Kidney (tissue), 14 donors: Measurements from ENCODE around the gene CLMN. TPM values are rescaled to one million over a fixed set of nuclear protein-coding genes. Genes with fewer than 3 reads are reported as not detected.

Experiments
- DNase-seq, 5 donors: peaks; one replicate each; pipeline ENCODE4 v3.0.0-alpha.2; 2013 to 2020
- FAIRE-seq: peaks from 2 replicates; lab custom pipeline; 2012; peaks lifted over from hg19 to GRCh38; lab: Jason Lieb, UNC
- H3K27ac ChIP-seq, 2 donors: one replicate each; pipeline ENCODE4 v1.7.0; 2013; ENCODE audit warnings: low read depth in 2 of 2, low read length in 2 of 2, inconsistent platforms in 1 of 2
- H3K27me3 ChIP-seq: one replicate; pipeline ENCODE4 v1.7.1; 2013; ENCODE audit warnings: low read length, inconsistent platforms; ENCODE audit not compliant: control insufficient read depth, insufficient read depth
- H3K36me3 ChIP-seq, 3 donors: one replicate each; pipeline versions ENCODE4 v1.7.0 to v1.7.1; 2013; ENCODE audit warnings: low read length in 3 of 3, control low read depth in 1 of 3, inconsistent platforms in 1 of 3; ENCODE audit not compliant: insufficient read depth in 3 of 3, control insufficient read depth in 2 of 3
- H3K4me1 ChIP-seq, 3 donors: one replicate each; pipeline versions ENCODE4 v1.7.0 to v1.7.1; 2013; ENCODE audit warnings: low read length in 3 of 3, inconsistent platforms in 1 of 3, low read depth in 1 of 3; ENCODE audit not compliant: control insufficient read depth in 2 of 3, insufficient read depth in 2 of 3
- H3K4me3 ChIP-seq, 3 donors: one replicate each; pipeline versions ENCODE4 v1.7.0 to v1.8.1; 2013; ENCODE audit warnings: low read length in 3 of 3, control low read depth in 1 of 3, inconsistent platforms in 1 of 3
- H3K9ac ChIP-seq, 3 donors: one replicate each; pipeline versions ENCODE4 v1.7.0 to v1.7.1; 2013; ENCODE audit warnings: low read length in 3 of 3, control low read depth in 1 of 3, inconsistent platforms in 1 of 3
- H3K9me3 ChIP-seq, 3 donors: one replicate each; pipeline versions ENCODE4 v1.7.0 to v1.7.1; 2013; ENCODE audit warnings: low read length in 3 of 3, control low read depth in 1 of 3, inconsistent platforms in 1 of 3; ENCODE audit not compliant: control insufficient read depth in 2 of 3, insufficient read depth in 1 of 3
- CTCF ChIP-seq: IDR thresholded peaks from 3 replicates; pipeline ENCODE4 v1.5.1; 2012; ENCODE audit warnings: mild to moderate bottlenecking, moderate library complexity, borderline replicate concordance; ENCODE audit not compliant: insufficient read depth; ENCODE audit errors: extremely low read depth
- intact Hi-C: fragments of 100-400 bp; cut with DNase I; formaldehyde crosslinking; loops from one replicate; pipeline ENCODE4 v1.11.1; 2022
- polyA plus RNA-seq: library from polyadenylated mRNA; stranded (reverse); fragments of 350-450 nt; fragmentation: Illumina TruSeq; extraction: RNeasy Lipid Tissue Mini Kit (QIAGEN cat#74804); gene quantifications from one replicate; pipeline ENCODE4 v1.2.3, GENCODE V29; 2014; ENCODE audit warnings: low read depth, low replicate concordance; ENCODE audit not compliant: insufficient read depth
- total RNA-seq: library from RNA; stranded (reverse); fragmentation: NEBNext Ultra II Directional; extraction: Animal tissue kit (Norgen Biotek cat#: 25700); gene quantifications from one replicate; pipeline ENCODE4 v1.2.1, GENCODE V29; 2021
- donor health status: control.
- donor health status: control.
- donor health status: control.
- donor health status: control.
- donor health status: control.
- donor health status: DM: yes; HTN: yes; CAD: no.
- donor health status: Normal renal cell carcinoma (clear cell type).

The CLMN gene
- total and polyA plus RNA-seq, 2 donors from 2014 or later, result 33.1 to 151 TPM

- intact Hi-C loops, result no loop called here
- Histone ChIP-seq H3K27ac (no peak overlapping the region), H3K9me3 (no peaks in the 10 kb centered on the region), H3K4me3 (no peak overlapping the region), H3K4me1 (peaks cover 0 to 6% (median 3%) of the 10 kb centered on the region in 3 donors), H3K27me3 (no peaks in the 10 kb centered on the region), H3K9ac (no peak overlapping the region), H3K36me3 (peaks cover 0 to 26% (median 6%) of the 10 kb centered on the region in 3 donors)
- no peak for FAIRE-seq
- DNase-seq, result no peak
- no peak for TF ChIP-seq CTCF
Measured at GRCh38 chr14:95192311-95192710, 127.4 kb downstream of the CLMN start.

DNA sequence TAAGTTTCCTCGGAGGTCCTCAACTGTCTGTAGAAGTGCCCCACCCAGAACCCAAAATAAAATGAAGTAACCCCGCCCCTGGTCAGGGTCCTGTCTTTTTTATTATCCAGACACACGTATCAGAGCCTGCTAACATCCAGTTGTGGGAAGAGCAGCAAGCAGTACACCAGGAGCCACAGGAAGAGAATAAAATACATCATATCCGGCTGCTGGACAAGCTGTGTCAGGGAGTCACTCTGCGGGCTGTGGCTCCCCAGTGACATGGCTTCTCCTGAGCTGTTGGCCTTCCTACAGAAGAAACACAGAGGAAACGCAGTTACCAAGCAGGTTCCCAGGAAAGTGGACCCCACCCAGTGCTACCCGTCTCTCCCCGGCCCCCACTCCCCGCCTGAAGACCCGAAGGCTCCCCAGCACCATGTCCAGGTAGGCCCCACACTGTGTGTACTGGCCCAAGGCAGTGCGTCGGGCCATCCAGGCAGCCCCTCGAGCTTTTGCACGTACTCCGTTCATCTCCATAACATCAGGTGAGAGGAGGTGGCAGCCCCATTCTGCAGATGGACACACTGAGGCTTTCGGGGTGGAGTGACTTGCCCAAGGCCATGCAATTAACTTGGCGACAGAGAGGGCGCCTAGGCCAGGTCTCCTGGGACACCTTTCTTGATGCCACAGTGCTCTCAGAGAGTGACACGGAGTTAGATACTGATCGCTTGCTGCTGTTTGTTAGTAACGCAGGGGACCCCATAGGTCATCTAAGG is 128.1 kb downstream of the CLMN start:
- Histone ChIP-seq H3K9me3 (no peaks in the 10 kb centered on the region), H3K27me3 (no peaks in the 10 kb centered on the region), H3K9ac (no peak overlapping the region), H3K4me3 (no peak overlapping the region), H3K4me1 (peaks cover 0 to 9% (median 3%) of the 10 kb centered on the region in 3 donors), H3K36me3 (peaks cover 0 to 26% (median 6%) of the 10 kb centered on the region in 3 donors), H3K27ac (no peak overlapping the region)
- FAIRE-seq (no peak), DNase-seq (no peak)
- intact Hi-C loops, result no loop called here
- TF ChIP-seq CTCF, result no peak

DNA sequence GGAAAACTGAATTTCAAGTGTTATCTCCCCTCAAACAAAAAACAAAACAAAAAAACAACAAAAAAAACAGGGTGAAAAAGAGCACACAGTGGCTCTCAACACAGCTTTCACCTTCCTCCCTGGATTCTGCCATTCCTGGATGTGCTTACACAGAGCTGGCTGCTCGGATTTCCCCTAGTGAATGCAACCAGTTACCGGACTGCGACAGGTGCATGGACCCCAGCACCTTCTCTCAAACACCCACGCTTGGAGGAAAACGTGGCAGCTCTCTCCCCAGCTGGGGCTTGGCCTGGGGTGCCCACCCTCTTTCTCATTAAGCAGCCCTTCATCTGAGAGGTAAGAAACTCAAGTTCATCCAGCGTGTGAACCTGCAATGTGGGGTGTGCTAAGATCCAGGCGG is 128.9 kb downstream of the CLMN start:
- FAIRE-seq, result no peak
- no peak overlapping the region for H3K27ac ChIP-seq
- no peak for TF ChIP-seq CTCF

More for the DNA sequence above, 128.9 kb downstream of the CLMN start:
- no peak for DNase-seq
- Histone ChIP-seq H3K9ac (no peak overlapping the region), H3K27me3 (no peaks in the 10 kb centered on the region), H3K4me1 (peaks cover 1 to 13% (median 4%) of the 10 kb centered on the region in 3 donors), H3K4me3 (no peak overlapping the region), H3K9me3 (no peaks in the 10 kb centered on the region), H3K36me3 (peaks cover 0 to 26% (median 6%) of the 10 kb centered on the region in 3 donors)
- intact Hi-C loops, result no loop called here
